GM21786 (cell line): Measurements from ENCODE around the gene PXMP4.

Source experiments
- ATAC-seq: cut with Tn5 transposase; IDR thresholded peaks from one replicate; pipeline ENCODE4 v1.9.1; 2021; ENCODE audit not compliant: unreplicated experiment

The PXMP4 gene

GRCh38 chr20:33685328-33686099 is 34.6 kb downstream of the PXMP4 start:
- ATAC-seq: peak; percentile 33

GRCh38 chr20:33684533-33685327 is 35.4 kb downstream of the PXMP4 start:
- ATAC-seq: no peak

- no peak for ATAC-seq
Measured at GRCh38 chr20:33681728-33682353, 38.3 kb downstream of the PXMP4 start.

GRCh38 chr20:33681288-33681687 is 38.8 kb downstream of the PXMP4 start:
- no peak for ATAC-seq

- no peak for ATAC-seq
Measured at GRCh38 chr20:33680686-33681085, 39.4 kb downstream of the PXMP4 start.

GRCh38 chr20:33679758-33680485 is 40.2 kb downstream of the PXMP4 start:
- peak; percentile 47 for ATAC-seq

- ATAC-seq: no peak
Measured at GRCh38 chr20:33677991-33678702, 42.0 kb downstream of the PXMP4 start.

- ATAC-seq: no peak
Measured at GRCh38 chr20:33676652-33677645, 43.2 kb downstream of the PXMP4 start.

GRCh38 chr20:33676121-33676520 is 44.0 kb downstream of the PXMP4 start:
- no peak for ATAC-seq

GRCh38 chr20:33675136-33675959 is 44.8 kb downstream of the PXMP4 start:
- ATAC-seq: no peak

GRCh38 chr20:33674294-33675135 is 45.6 kb downstream of the PXMP4 start, which contains the start of gene NECAB3:
TSS of gene NECAB3 (minus strand) at chr20:33674428. CDS start at chr20:33674352, 76 bp downstream.
- ATAC-seq: peak; percentile 48

GRCh38 chr20:33673410-33674293 is 46.5 kb downstream of the PXMP4 start:
- peak; percentile 32 for ATAC-seq

GRCh38 chr20:33673114-33673409 is 47.0 kb downstream of the PXMP4 start:
- ATAC-seq: no peak

GRCh38 chr20:33672426-33673113 is 47.5 kb downstream of the PXMP4 start:
- ATAC-seq: no peak

GRCh38 chr20:33671573-33672288 is 48.4 kb downstream of the PXMP4 start:
- no peak for ATAC-seq
